Pancreas (tissue), 10 donors: ENCODE data around the gene UBE2J2. TPM values are rescaled to one million over a fixed set of nuclear protein-coding genes. Genes with fewer than 3 reads are reported as not detected.

Experiments
- ATAC-seq, 4 donors: fragments of 200-7000 bp; cut with Tn5 transposase; one replicate each; pipeline versions ENCODE4 v1.8.0 to v1.9.1; 2020; ENCODE audit warnings: mild to moderate bottlenecking in 4 of 4, moderate library complexity in 4 of 4
- DNase-seq, 6 donors: peaks; one replicate each; pipeline ENCODE4 v3.0.0-alpha.2; 2020
- FAIRE-seq: peaks from 2 replicates; lab custom pipeline; 2012; peaks lifted over from hg19 to GRCh38; lab: Jason Lieb, UNC
- H3K27ac ChIP-seq, 4 donors: fragments of 200-600 bp; sonication (generic); 1 replicate in 3 of 4; 2 replicates in 1 of 4; pipeline versions ENCODE4 v1.5.0 to v1.8.0; 2020
- H3K27me3 ChIP-seq, 4 donors: fragments of 200-600 bp; one replicate each; pipeline ENCODE4 v1.8.0; 2021
- H3K36me3 ChIP-seq, 3 donors: fragments of 200-600 bp; sonication (generic) in 1 of 3; one replicate each; pipeline versions ENCODE4 v1.5.0 to v1.8.0; 2020 to 2021
- H3K4me1 ChIP-seq, 3 donors: fragments of 200-600 bp; one replicate each; pipeline ENCODE4 v1.8.0; 2021
- H3K4me3 ChIP-seq, 4 donors: fragments of 200-600 bp; sonication (generic) in 2 of 4; one replicate each; pipeline versions ENCODE4 v1.5.0 to v1.8.0; 2020 to 2021
- H3K9me3 ChIP-seq, 4 donors: fragments of 200-600 bp; one replicate each; pipeline ENCODE4 v1.8.0; 2021
- WGBS, 2 donors: extraction: QIAGEN DNeasy Blood & Tissue Kit; methylation state at CpG; one replicate each; pipeline ENCODE4 v1.1.7; 2013; 5-methylcytosine and 5-hydroxymethylcytosine counted together
- intact Hi-C, 3 donors: fragments of 100-400 bp; cut with DNase I; formaldehyde crosslinking; loops; one replicate each; pipeline versions ENCODE4 v1.11.1 to v1.14.2; 2022
- polyA plus RNA-seq, 2 donors: library from polyadenylated mRNA; stranded (reverse); fragments of 200-250 nt; gene quantifications; one replicate each; pipeline ENCODE4 v1.2.3, GENCODE V29; 2013
- total RNA-seq, 6 donors: library from RNA; stranded (reverse); fragmentation: NEBNext Ultra II Directional in 4 of 6; extraction: Animal tissue kit (Norgen Biotek cat#: 25700) in 4 of 6; gene quantifications; one replicate each; pipeline versions ENCODE4 v1.2.1 to v1.2.4, GENCODE V29; 2021 to 2023
- TF ChIP-seq, protein P1 (sequence below), 4 donors: fragments of 200-600 bp; sonication (generic) in 3 of 4; IDR thresholded peaks; one replicate each; pipeline versions ENCODE4 v1.5.0 to v1.8.0; 2021; ENCODE audit warnings: antibody characterized with exemption in 4 of 4
- donor health status: healthy with polysubstance abuse.
- donor health status: DM: no; HTN: no; CAD: no; lungs with moderate emphysema.
- donor health status: DM: no; HTN: no; CAD: no.
- donor health status: control.
- donor health status: control.
- donor health status: Bipolar disorder and iron deficiency.
- donor health status: DM: yes; HTN: yes; CAD: no.
- donor health status: DM: no; HTN: no; CAD: no.
- donor health status: DM: no; HTN: no; CAD: no.
- donor health status: DM: yes; HTN: yes; CAD: no.

The UBE2J2 gene
- total and polyA plus RNA-seq, 8 donors = 20.8 to 44.5 (median 22.7) TPM

GRCh38 chr1:1259951-1260600 lies 13.6 kb downstream of the UBE2J2 start:
- WGBS, 2 donors = 81 to 86% methylated on average over 25 to 26 of the region's 26 CpGs
- peak in 1 of 6 donors; percentile 51 for DNase-seq
- intact Hi-C loops = no loop called here
- no peaks in the 10 kb centered on the region for H3K4me1 ChIP-seq
- no peaks in the 10 kb centered on the region for H3K9me3 ChIP-seq
- H3K4me3 ChIP-seq = no peak overlapping the region
- H3K36me3 ChIP-seq = peaks cover 0 to 45% (median 26%) of the 10 kb centered on the region in 3 donors
- no peak overlapping the region for H3K27ac ChIP-seq
- no peak for ATAC-seq
- H3K27me3 ChIP-seq = no peaks in the 10 kb centered on the region
- FAIRE-seq = no peak
- TF ChIP-seq, protein P1, sequence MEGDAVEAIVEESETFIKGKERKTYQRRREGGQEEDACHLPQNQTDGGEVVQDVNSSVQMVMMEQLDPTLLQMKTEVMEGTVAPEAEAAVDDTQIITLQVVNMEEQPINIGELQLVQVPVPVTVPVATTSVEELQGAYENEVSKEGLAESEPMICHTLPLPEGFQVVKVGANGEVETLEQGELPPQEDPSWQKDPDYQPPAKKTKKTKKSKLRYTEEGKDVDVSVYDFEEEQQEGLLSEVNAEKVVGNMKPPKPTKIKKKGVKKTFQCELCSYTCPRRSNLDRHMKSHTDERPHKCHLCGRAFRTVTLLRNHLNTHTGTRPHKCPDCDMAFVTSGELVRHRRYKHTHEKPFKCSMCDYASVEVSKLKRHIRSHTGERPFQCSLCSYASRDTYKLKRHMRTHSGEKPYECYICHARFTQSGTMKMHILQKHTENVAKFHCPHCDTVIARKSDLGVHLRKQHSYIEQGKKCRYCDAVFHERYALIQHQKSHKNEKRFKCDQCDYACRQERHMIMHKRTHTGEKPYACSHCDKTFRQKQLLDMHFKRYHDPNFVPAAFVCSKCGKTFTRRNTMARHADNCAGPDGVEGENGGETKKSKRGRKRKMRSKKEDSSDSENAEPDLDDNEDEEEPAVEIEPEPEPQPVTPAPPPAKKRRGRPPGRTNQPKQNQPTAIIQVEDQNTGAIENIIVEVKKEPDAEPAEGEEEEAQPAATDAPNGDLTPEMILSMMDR (IDR thresholded peaks at IDR 0.05) = no peak

DNA sequence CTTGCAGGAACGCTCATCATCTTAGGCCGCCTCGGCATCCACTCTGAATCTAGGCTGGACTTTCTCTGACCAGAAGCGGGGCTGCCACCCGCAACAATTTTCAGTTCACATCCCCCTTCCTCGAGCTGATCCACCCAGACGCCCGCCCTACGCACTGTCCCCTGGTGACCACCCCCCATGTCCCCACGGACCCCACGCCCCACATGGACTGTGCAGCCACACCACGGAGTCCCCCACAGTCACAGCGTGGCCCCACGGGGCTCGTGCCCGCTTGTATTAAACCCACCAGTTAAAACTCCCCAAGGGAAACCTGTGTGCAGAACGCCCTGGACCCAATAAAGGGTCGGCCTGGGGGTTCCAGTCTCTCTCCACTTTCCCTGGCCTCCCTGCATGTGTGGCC lies 14.1 kb downstream of the UBE2J2 start:
- FAIRE-seq (no peak), ATAC-seq (no peak), DNase-seq (peak in 1 of 6 donors; percentile 50)
- TF ChIP-seq, protein P1 (IDR thresholded peaks at IDR 0.05) = no peak
- H3K4me1 ChIP-seq = no peaks in the 10 kb centered on the region
- H3K27me3 ChIP-seq = no peaks in the 10 kb centered on the region
- WGBS, 2 donors = 92 to 94% methylated on average over 18 of the region's 18 CpGs
- H3K36me3 ChIP-seq = peaks cover 0 to 50% (median 31%) of the 10 kb centered on the region in 3 donors
- no peak overlapping the region for H3K27ac ChIP-seq
- no peak overlapping the region for H3K4me3 ChIP-seq
- no peaks in the 10 kb centered on the region for H3K9me3 ChIP-seq
- intact Hi-C loops = no loop called here

DNA sequence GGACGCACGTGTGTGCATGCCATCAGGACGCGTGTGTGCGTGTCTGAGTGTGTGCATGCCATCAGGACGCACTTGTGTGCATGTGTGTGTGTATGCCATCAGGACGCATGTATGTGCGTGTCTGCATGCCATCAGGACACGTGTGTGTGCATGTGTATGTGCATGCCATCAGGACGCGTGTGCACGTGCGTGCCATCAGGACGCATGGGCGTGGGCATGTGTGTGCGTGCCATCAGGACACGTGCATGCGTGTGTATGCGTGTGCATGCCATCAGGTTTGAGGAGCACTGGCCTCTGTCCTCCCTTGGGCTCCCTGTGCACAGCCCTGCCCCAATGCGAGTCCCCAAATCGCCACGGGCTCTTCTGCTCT lies 14.6 kb downstream of the UBE2J2 start:
- Histone ChIP-seq H3K36me3 (peaks cover 0 to 52% (median 31%) of the 10 kb centered on the region in 3 donors), H3K27me3 (no peaks in the 10 kb centered on the region), H3K4me3 (no peak overlapping the region), H3K9me3 (no peaks in the 10 kb centered on the region), H3K4me1 (no peaks in the 10 kb centered on the region), H3K27ac (no peak overlapping the region)
- FAIRE-seq (no peak), DNase-seq (peak in 1 of 6 donors; percentile 40), ATAC-seq (no peak)
- 95% methylated on average over 22 of the region's 22 CpGs for WGBS, 2 donors
- TF ChIP-seq, protein P1 (IDR thresholded peaks at IDR 0.05) = no peak
- intact Hi-C loops = no loop called here

DNA sequence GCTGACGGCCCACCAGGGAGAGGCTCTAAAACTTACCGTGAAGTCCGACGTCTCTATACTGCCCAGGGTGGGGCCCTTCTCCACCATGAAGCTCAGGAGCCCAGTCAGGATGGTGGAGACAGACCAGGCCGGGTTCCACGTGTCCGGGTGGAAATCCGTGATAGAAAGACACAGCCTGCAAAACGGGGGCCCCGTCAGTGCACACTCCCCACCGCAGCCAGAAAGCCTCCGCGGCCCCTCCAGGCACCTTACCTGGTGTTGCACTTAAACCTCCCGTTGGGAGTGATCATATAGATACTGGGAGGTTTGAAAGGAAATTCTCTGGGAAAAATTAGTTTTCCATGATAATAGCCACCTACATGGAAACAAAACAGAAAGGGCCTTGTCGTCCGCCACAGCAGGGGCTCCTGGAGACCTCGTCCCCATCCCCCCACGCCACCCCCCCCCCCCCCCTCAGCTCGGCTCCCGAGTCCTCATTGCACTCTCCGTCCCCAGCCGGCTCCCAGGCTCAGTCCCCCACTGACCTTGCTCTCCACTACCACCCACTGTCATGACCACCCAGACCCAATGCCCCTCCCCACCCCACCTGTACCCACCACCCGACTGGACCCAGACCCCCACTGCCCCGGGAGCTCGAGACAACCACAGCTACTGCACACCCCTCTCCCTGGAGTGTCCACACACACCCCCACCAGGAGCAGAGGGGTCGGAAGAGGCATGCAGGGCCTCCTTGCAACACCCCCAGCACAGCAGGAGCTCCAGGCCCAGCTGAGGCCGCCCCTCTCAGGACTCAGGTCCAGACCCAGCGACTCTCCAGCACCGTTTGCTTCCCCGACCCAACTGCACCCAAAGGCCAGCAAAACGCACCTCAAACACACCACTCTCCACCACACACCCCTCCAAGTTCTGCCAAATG lies 16.4 kb downstream of the UBE2J2 start:
- Histone ChIP-seq H3K27me3 (no peaks in the 10 kb centered on the region), H3K27ac (no peak overlapping the region), H3K9me3 (no peaks in the 10 kb centered on the region), H3K4me1 (no peaks in the 10 kb centered on the region), H3K4me3 (no peak overlapping the region), H3K36me3 (peaks cover 0 to 37% (median 21%) of the 10 kb centered on the region in 3 donors)
- FAIRE-seq = no peak
- no peak for ATAC-seq
- intact Hi-C loops = no loop called here
- WGBS, 2 donors = 93 to 95% methylated on average over 29 of the region's 31 CpGs
- DNase-seq = peak in 1 of 6 donors; percentile 46
- TF ChIP-seq, protein P1 (IDR thresholded peaks at IDR 0.05) = no peak
